Measurements from ENCODE around the gene ARHGAP29. TPM values are rescaled to one million over a fixed set of nuclear protein-coding genes. Genes with fewer than 3 reads are reported as not detected.

The ARHGAP29 gene
- total and polyA plus RNA-seq, 2 of the 8 experiments (the other 6 are each of a cell fraction or from before 2014, with no cell fraction given) = 0.57 to 3.2 TPM

DNA sequence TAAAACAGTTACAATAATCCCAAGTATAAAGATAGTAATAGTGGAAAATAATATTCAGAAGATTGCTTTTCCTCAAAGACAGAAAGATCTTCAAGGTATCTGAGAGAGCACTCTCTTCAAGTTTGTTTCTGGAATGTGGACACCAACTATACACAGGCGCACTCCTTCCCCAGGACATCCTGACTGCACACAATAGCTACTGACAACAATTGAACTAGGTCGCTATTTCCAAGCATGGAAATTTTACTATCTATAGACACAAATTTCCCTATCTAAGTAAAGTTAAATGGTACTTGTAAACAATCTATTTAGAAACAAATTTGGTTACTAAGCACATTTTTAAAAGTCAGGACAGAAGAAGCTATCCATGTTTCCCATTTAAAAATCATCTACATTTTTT, 19.1 kb downstream of the ARHGAP29 start:
- FAIRE-seq (no peak), DNase-seq (ENCODE audit: low read depth in 1 of 2, low spot score in 2 of 2) (no peak)
- Histone ChIP-seq H3K9ac (replicated peaks in 1 of 4; ENCODE audit: extremely low read depth in 1 of 4, low read depth in 3 of 4, low read length in 3 of 4) (no peak overlapping the region), H3K9me3 (ENCODE audit: insufficient read depth in 2 of 2, low read depth in 1 of 2, low read length in 1 of 2) (no peaks in the 10 kb centered on the region), H3K4me2 (ENCODE audit: insufficient read depth in 1 of 2, low read depth in 2 of 2, low read length in 2 of 2) (no peak overlapping the region), H2AFZ (ENCODE audit: low read length) (no peak overlapping the region), H4K91ac (replicated peaks; ENCODE audit: insufficient read length, low read length) (no peak overlapping the region), H2BK120ac (replicated peaks; ENCODE audit: low read depth, low read length) (no peak overlapping the region), H4K8ac (ENCODE audit: extremely low read depth, insufficient read depth, low read length) (no peak overlapping the region), H2BK12ac (ENCODE audit: low read depth, low read length) (no peak overlapping the region), H3K27ac (ENCODE audit: low read depth, low read length) (no peak overlapping the region), H3K36me3 (ENCODE audit: control insufficient read depth in 2 of 4, insufficient read depth in 4 of 4, low read length in 3 of 4) (no peaks in the 10 kb centered on the region), H3K79me1 (ENCODE audit: low read depth, low read length) (no peaks in the 10 kb centered on the region), H4K5ac (ENCODE audit: insufficient read length, low read depth, low read length) (no peak overlapping the region), H3K27me3 (replicated peaks in 1 of 4; ENCODE audit: control insufficient read depth in 3 of 4, extremely low read depth in 1 of 4, insufficient read depth in 3 of 4, low read length in 3 of 4) (no peaks in the 10 kb centered on the region), H3K4me1 (replicated peaks in 1 of 4; ENCODE audit: control insufficient read depth in 3 of 4, insufficient read depth in 4 of 4, low read length in 3 of 4) (no peaks in the 10 kb centered on the region), H2BK15ac (ENCODE audit: low read length) (no peak overlapping the region), H4K20me1 (replicated peaks in 1 of 2; ENCODE audit: control insufficient read depth in 1 of 2, insufficient read depth in 2 of 2, low read length in 2 of 2) (no peaks in the 10 kb centered on the region), H3K79me2 (ENCODE audit: control insufficient read depth in 1 of 2, insufficient read depth in 2 of 2, low read length in 2 of 2) (no peaks in the 10 kb centered on the region), H2BK20ac (ENCODE audit: low read length) (no peak overlapping the region), H2AK5ac (ENCODE audit: low read depth, low read length) (no peak overlapping the region), H3K14ac (ENCODE audit: insufficient read length) (no peak overlapping the region), H3K4me3 (ENCODE audit: extremely low read depth in 1 of 4, insufficient read depth in 2 of 4, low read depth in 3 of 4, low read length in 4 of 4) (no peak overlapping the region), H3K56ac (replicated peaks; ENCODE audit: insufficient read length, low read depth, low read length) (no peak overlapping the region), H3K4ac (replicated peaks; ENCODE audit: insufficient read length, low read depth, low read length) (no peak overlapping the region), H3K18ac (ENCODE audit: extremely low read depth, low read length) (no peak overlapping the region), H3K23me2 (ENCODE audit: low read depth, low read length) (no peaks in the 10 kb centered on the region), H2BK5ac (ENCODE audit: low read depth, low read length) (no peak overlapping the region), H3K23ac (ENCODE audit: insufficient read length) (no peak overlapping the region)
- 53% methylated on average over 2 of the region's 2 CpGs; no CpG with 5 or more reads in 1 of the 2 experiments for WGBS, 2 experiments (ENCODE audit: extremely low coverage in 1 of 2, insufficient coverage in 1 of 2, insufficient read length in 1 of 2, insufficient replicate concordance in 2 of 2, low coverage in 1 of 2, low lambda C conversion rate in 2 of 2, missing lambda C conversion rate in 1 of 2)
- TF ChIP-seq CEBPB (IDR thresholded peaks at IDR 0.05; ENCODE audit: low read depth, low read length) (no peak), HDAC6 (IDR thresholded peaks at IDR 0.05; ENCODE audit: low read depth, low read length) (no peak), GTF2F1 (IDR thresholded peaks at IDR 0.05; ENCODE audit: borderline replicate concordance, low read depth, low read length) (no peak), SRF (IDR thresholded peaks at IDR 0.05; ENCODE audit: low read depth, low read length) (no peak), NRF1 (IDR thresholded peaks at IDR 0.05; ENCODE audit: low read depth, low read length) (no peak), RBBP5 (IDR thresholded peaks at IDR 0.05; ENCODE audit: borderline replicate concordance, low read depth, low read length) (no peak), CTBP2 (IDR thresholded peaks at IDR 0.05; ENCODE audit: borderline replicate concordance, insufficient read depth, insufficient read length, low read length) (no peak), BRCA1 (IDR thresholded peaks at IDR 0.05; ENCODE audit: low read depth, low read length) (no peak), KDM5A (IDR thresholded peaks at IDR 0.05; ENCODE audit: low read length) (no peak), TAF1 (IDR thresholded peaks at IDR 0.05; ENCODE audit: low read depth, low read length) (no peak), CBX5 (IDR thresholded peaks at IDR 0.05; ENCODE audit: low read depth, low read length) (no peak), SP4 (IDR thresholded peaks at IDR 0.05; ENCODE audit: low read length) (no peak), CBX8 (IDR thresholded peaks at IDR 0.05; ENCODE audit: borderline replicate concordance, low read depth, low read length) (no peak), BACH1 (IDR thresholded peaks at IDR 0.05; ENCODE audit: low read length) (no peak)
- CTCF ChIA-PET (ENCODE audit: partially characterized antibody) = interaction anchor here (0.6 to 1.4 kb wide), 3 partner anchors 158 to 897 kb away, joined by 3 to 7 read pairs (median 4); no protein-coding TSS in a partner anchor
- POLR2A ChIA-PET (ENCODE audit: partially characterized antibody) = no interaction called here
